AG04450 (cell line): ENCODE results near the gene PTK6. TPM values are rescaled to one million over a fixed set of nuclear protein-coding genes. Genes with fewer than 3 reads are reported as not detected.

Experiments used
- CTCF ChIA-PET: fragments of 300-600, 350-600 bp; formaldehyde crosslinking; extraction: SDS; loops from one replicate; lab custom pipeline; 2022; ENCODE audit warnings: antibody characterized with exemption, inconsistent platforms; lab: Charles Lee
- POLR2A ChIA-PET: fragments of 350-600 bp; formaldehyde crosslinking; extraction: SDS; loops from one replicate; lab custom pipeline; 2021; ENCODE audit warnings: antibody characterized with exemption, inconsistent platforms; lab: Yijun Ruan, JAX
- DNase-seq: peaks from one replicate; pipeline ENCODE4 v3.0.0-alpha.2; 2011; ENCODE audit warnings: low read depth, low spot score
- H3K27ac ChIP-seq: one replicate; pipeline ENCODE4 v1.5.1; 2012; ENCODE audit warnings: low read depth, low read length, control low read depth
- H3K27me3 ChIP-seq: one replicate; pipeline ENCODE4 v1.6.0; 2012; ENCODE audit warnings: low read length; ENCODE audit not compliant: control insufficient read depth, insufficient read depth
- H3K4me3 ChIP-seq: 2 replicates; pipeline ENCODE4 v1.5.1; 2011; ENCODE audit warnings: mild to moderate bottlenecking, low read depth, low read length, control low read depth
- H3K9me3 ChIP-seq: 2 replicates; pipeline ENCODE4 v1.5.1; 2012; ENCODE audit warnings: low read length; ENCODE audit not compliant: control insufficient read depth, insufficient read depth
- polyA plus RNA-seq: library from polyadenylated mRNA; depleted of rRNA; stranded (reverse); fragments of >200 nt; gene quantifications from 2 replicates; pipeline ENCODE4 v1.2.3, GENCODE V29; 2011
- TF ChIP-seq, protein P1 (sequence below): IDR thresholded peaks from 2 replicates; pipeline ENCODE4 v1.5.1; 2011; ENCODE audit warnings: low read depth, low read length, control low read depth, inconsistent platforms

PTK6 gene
- polyA plus RNA-seq, 1 experiment, result 0.02 TPM

GRCh38 chr20:63487116-63487764, 49.9 kb downstream of the PTK6 start:
- POLR2A ChIA-PET, result no interaction called here
- H3K4me3 ChIP-seq, result no peak overlapping the region
- CTCF ChIA-PET, result no interaction called here
- DNase-seq, result no peak
- H3K27ac ChIP-seq, result no peak overlapping the region
- H3K9me3 ChIP-seq, result peaks cover 5% of the 10 kb centered on the region
- peaks cover 35% of the 10 kb centered on the region for H3K27me3 ChIP-seq
- TF ChIP-seq, protein P1, sequence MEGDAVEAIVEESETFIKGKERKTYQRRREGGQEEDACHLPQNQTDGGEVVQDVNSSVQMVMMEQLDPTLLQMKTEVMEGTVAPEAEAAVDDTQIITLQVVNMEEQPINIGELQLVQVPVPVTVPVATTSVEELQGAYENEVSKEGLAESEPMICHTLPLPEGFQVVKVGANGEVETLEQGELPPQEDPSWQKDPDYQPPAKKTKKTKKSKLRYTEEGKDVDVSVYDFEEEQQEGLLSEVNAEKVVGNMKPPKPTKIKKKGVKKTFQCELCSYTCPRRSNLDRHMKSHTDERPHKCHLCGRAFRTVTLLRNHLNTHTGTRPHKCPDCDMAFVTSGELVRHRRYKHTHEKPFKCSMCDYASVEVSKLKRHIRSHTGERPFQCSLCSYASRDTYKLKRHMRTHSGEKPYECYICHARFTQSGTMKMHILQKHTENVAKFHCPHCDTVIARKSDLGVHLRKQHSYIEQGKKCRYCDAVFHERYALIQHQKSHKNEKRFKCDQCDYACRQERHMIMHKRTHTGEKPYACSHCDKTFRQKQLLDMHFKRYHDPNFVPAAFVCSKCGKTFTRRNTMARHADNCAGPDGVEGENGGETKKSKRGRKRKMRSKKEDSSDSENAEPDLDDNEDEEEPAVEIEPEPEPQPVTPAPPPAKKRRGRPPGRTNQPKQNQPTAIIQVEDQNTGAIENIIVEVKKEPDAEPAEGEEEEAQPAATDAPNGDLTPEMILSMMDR, result no peak

DNA sequence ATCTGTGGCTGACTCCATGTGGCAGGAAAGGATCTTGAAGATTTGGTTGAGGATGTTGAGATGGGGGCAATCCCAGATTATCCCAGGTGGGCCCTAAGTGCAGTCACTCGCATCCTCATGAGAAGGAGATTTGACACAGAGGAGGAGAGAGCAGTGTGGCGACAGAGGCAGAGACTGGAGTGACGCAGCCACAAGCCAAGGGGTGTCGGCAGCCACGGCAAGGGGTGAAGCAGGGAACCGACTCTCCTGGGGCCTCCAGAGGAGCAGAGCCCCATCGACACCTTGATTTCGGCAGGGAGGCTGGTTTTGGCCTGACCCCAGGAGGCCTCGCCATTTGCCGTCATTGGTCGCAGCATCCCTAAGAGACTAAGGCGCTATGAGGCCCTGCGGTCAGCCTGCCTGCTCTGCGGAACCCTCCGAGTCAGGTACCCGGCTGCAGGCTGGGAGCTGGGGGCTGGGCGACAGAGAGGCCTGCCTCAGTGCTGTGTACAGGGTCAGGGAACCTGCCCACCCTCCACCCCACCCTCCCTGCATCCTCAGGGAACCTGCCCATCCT, 50.8 kb downstream of the PTK6 start:
- Histone ChIP-seq H3K4me3 (no peak overlapping the region), H3K27me3 (peaks cover 39% of the 10 kb centered on the region), H3K9me3 (peaks cover 5% of the 10 kb centered on the region), H3K27ac (no peak overlapping the region)
- TF ChIP-seq, protein P1, result no peak
- ChIA-PET POLR2A (no interaction called here), CTCF (no interaction called here)
- DNase-seq, result no peak

DNA sequence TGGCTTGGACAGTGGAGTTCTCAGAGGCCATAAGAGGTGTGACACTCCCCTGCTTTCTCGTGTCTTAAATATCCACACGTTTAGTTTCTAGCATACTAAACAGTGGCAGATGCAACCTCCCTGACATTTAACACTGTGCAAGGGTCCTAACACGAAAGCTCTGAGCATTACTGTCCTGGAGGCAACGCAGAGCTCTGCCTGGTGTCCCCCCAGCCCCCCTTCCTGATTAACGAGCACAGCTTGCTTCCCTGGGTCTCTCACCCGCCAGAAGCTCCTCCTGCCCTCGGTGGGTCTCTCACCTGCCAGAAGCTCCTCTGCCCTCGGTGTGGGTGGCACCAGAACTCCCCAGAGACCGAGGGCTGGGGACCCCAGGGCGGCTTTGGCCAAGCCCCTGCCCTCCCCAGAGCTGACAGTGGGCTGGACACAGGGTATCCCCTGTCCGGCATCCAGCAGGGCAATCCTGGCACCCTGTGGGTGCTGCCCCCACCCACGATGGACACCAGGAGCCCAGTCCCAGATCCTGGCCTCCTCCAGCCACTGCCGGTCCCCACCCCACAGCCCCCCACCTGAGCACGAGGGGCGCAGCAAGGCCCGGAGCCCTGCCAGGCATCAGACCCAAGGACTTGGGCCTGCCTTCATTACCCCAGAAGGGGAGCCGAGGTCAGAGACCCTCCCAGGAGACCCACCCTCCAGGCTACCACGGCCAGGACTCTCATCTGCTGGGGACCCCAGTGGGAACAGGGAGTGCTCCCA, 52.3 kb downstream of the PTK6 start:
- CTCF ChIA-PET, result no interaction called here
- TF ChIP-seq, protein P1, result no peak
- Histone ChIP-seq H3K9me3 (peaks cover 5% of the 10 kb centered on the region), H3K27me3 (peaks cover 30% of the 10 kb centered on the region), H3K27ac (no peak overlapping the region), H3K4me3 (no peak overlapping the region)
- POLR2A ChIA-PET, result no interaction called here
- no peak for DNase-seq

- DNase-seq, result no peak
- Histone ChIP-seq H3K27me3 (peaks cover 28% of the 10 kb centered on the region), H3K27ac (no peak overlapping the region), H3K9me3 (peaks cover 5% of the 10 kb centered on the region), H3K4me3 (no peak overlapping the region)
- TF ChIP-seq, protein P1, result no peak
- ChIA-PET CTCF (no interaction called here), POLR2A (no interaction called here)
These were observed 52.9 kb downstream of the PTK6 start for GRCh38 chr20:63484236-63484635.

- ChIA-PET POLR2A (no interaction called here), CTCF (no interaction called here)
- no peak overlapping the region for H3K27ac ChIP-seq
- TF ChIP-seq, protein P1, result no peak
- peaks cover 24% of the 10 kb centered on the region for H3K27me3 ChIP-seq
- DNase-seq, result no peak
- no peak overlapping the region for H3K4me3 ChIP-seq
- peaks cover 5% of the 10 kb centered on the region for H3K9me3 ChIP-seq
These were observed 53.3 kb downstream of the PTK6 start for GRCh38 chr20:63483834-63484233.
